Osteoblast (primary cell): ENCODE results near the gene AKAP11. TPM values are rescaled to one million over a fixed set of nuclear protein-coding genes. Genes with fewer than 3 reads are reported as not detected.
A peak's percentile ranks its signal among the peaks of the same experiment; 100 is the strongest.

ENCODE experiments used
- DNase-seq: peaks from one replicate; pipeline ENCODE4 v3.0.0; 2011; ENCODE audit warnings: low spot score, mixed read lengths; ENCODE audit not compliant: insufficient read length; ENCODE audit errors: missing footprints
- H2AFZ ChIP-seq: 2 replicates; pipeline ENCODE4 v1.6.0; 2011; ENCODE audit warnings: mild to moderate bottlenecking, low read length
- H3K27ac ChIP-seq: 2 replicates; pipeline ENCODE4 v1.5.1; 2011; ENCODE audit warnings: mild to moderate bottlenecking, low read depth, low read length, moderate library complexity
- H3K27me3 ChIP-seq: 2 replicates; pipeline ENCODE4 v1.6.0; 2012; ENCODE audit warnings: mild to moderate bottlenecking, control low read depth, inconsistent platforms, low read length, moderate library complexity; ENCODE audit not compliant: insufficient read depth
- H3K36me3 ChIP-seq: 2 replicates; pipeline ENCODE4 v1.5.1; 2011; ENCODE audit warnings: mild to moderate bottlenecking, low read length, control low read depth, moderate library complexity; ENCODE audit not compliant: insufficient read depth
- H3K4me1 ChIP-seq: 2 replicates; pipeline ENCODE4 v1.5.1; 2011; ENCODE audit warnings: mild to moderate bottlenecking, low read length, control low read depth, moderate library complexity; ENCODE audit not compliant: insufficient read depth
- H3K4me2 ChIP-seq: 2 replicates; pipeline ENCODE4 v1.6.0; 2011; ENCODE audit warnings: mild to moderate bottlenecking, low read length; ENCODE audit not compliant: insufficient read depth
- H3K4me3 ChIP-seq: fragments of 200-600 bp; sonication (generic); 3 replicates; pipeline ENCODE4 v1.5.1; 2012; ENCODE audit warnings: mild to moderate bottlenecking, low read length, inconsistent platforms; ENCODE audit not compliant: insufficient read depth
- H3K79me2 ChIP-seq: 2 replicates; pipeline ENCODE4 v1.6.0; 2012; ENCODE audit warnings: mild to moderate bottlenecking, low read length, control low read depth, inconsistent platforms; ENCODE audit not compliant: insufficient read depth
- H3K9me3 ChIP-seq: 2 replicates; pipeline ENCODE4 v1.5.1; 2011; ENCODE audit warnings: low read depth, low read length, control low read depth
- H4K20me1 ChIP-seq: 2 replicates; pipeline ENCODE4 v1.6.0; 2012; ENCODE audit warnings: mild to moderate bottlenecking, low read length, control low read depth; ENCODE audit not compliant: insufficient read depth
- total RNA-seq: library from RNA; depleted of rRNA; stranded (reverse); fragments of >200 nt; gene quantifications from 2 replicates; pipeline ENCODE4 v1.2.3, GENCODE V29; 2012
- TF ChIP-seq, protein P1 (sequence below): IDR thresholded peaks from 2 replicates; pipeline ENCODE4 v1.5.1; 2011; ENCODE audit warnings: mild to moderate bottlenecking, low read depth, low read length, moderate library complexity; ENCODE audit errors: extremely low read depth

AKAP11 gene
- total RNA-seq, 1 donor, result 29.3 TPM

DNA sequence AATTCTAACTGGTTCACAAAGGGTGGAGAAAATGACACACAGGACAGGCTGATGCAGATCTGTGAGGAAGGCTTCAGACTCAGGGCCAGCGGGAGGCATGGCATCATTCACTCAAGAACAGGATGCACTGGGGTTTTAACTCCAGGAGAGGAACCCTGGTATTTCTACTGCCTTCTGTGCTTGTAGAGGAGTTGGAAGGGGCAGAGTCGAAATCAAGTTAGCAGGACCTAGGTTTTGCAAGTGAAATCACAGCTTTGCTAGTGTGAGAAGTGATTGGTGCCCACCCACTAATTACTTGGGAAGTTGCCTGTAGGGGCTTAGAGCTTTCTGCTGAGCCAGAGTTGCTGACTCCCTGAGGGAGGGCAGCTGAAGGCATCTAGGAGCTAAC is 92.7 kb downstream of the AKAP11 start:
- Histone ChIP-seq H4K20me1 (no peaks in the 10 kb centered on the region), H3K79me2 (no peaks in the 10 kb centered on the region), H3K27ac (no peak overlapping the region), H3K9me3 (no peaks in the 10 kb centered on the region), H2AFZ (no peak overlapping the region), H3K36me3 (no peaks in the 10 kb centered on the region), H3K4me1 (peaks cover 3% of the 10 kb centered on the region), H3K4me2 (no peak overlapping the region), H3K27me3 (no peaks in the 10 kb centered on the region), H3K4me3 (no peak overlapping the region)
- peak; percentile 63 for DNase-seq
- TF ChIP-seq, protein P1, sequence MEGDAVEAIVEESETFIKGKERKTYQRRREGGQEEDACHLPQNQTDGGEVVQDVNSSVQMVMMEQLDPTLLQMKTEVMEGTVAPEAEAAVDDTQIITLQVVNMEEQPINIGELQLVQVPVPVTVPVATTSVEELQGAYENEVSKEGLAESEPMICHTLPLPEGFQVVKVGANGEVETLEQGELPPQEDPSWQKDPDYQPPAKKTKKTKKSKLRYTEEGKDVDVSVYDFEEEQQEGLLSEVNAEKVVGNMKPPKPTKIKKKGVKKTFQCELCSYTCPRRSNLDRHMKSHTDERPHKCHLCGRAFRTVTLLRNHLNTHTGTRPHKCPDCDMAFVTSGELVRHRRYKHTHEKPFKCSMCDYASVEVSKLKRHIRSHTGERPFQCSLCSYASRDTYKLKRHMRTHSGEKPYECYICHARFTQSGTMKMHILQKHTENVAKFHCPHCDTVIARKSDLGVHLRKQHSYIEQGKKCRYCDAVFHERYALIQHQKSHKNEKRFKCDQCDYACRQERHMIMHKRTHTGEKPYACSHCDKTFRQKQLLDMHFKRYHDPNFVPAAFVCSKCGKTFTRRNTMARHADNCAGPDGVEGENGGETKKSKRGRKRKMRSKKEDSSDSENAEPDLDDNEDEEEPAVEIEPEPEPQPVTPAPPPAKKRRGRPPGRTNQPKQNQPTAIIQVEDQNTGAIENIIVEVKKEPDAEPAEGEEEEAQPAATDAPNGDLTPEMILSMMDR, result no peak

DNA sequence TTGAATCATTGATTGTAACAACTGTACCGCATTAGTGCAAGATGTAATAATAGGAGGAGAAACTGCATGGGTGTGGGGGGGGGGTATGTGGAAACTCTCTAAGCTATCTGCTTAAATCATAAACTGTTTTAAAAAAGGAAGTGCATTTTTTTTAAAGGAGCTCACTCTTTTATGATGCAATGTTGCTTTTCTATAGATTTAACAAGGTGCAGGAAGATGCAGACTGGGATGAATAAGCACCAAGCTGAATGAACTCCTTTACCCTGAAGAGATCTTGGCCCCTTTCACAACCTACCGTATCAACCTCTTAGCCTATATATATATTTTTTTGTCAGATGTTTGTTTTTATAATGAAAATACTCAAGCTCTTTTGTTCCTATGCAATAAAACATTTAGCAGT is 95.9 kb downstream of the AKAP11 start:
- Histone ChIP-seq H3K27me3 (no peaks in the 10 kb centered on the region), H3K36me3 (no peaks in the 10 kb centered on the region), H4K20me1 (no peaks in the 10 kb centered on the region), H3K4me3 (no peak overlapping the region), H2AFZ (no peak overlapping the region), H3K79me2 (no peaks in the 10 kb centered on the region), H3K9me3 (no peaks in the 10 kb centered on the region), H3K4me2 (no peak overlapping the region), H3K27ac (no peak overlapping the region), H3K4me1 (peaks cover 3% of the 10 kb centered on the region)
- TF ChIP-seq, protein P1, result no peak
- DNase-seq, result no peak

DNA sequence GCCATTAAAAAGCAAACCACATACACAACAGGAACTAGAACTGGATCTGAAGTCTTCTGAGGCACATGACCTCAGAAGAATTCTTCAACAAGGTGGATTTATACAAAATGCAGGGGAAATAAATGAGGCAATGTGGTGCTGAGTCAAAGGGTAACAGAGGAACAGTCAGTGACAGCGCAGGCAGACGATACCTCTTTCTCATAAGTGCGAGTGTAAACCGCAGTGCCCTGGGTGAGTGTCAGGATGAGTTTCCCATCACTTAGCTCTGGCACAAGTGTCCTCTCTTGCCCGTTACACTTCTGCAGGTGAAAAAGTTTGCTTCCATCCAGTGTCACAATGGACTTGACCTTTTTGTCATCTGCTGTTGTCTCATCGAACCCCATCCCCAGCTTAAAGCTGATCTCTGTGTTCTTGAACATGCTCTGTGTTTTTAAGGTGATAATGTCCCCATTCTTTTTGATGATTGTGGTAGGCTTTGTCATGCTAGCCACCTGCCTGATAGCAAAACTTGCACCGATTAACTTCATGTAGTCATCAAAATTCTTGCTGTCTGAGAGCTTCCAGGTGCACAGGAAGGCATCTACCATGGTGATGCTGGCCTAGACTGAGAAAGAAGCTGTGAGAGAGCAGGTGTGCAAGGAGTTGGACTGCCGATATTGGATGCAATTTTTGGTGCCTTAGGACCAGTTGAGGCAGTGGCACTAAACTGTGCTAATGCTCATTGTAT is 97.3 kb downstream of the AKAP11 start:
- Histone ChIP-seq H3K4me2 (no peak overlapping the region), H3K27ac (no peak overlapping the region), H3K4me3 (no peak overlapping the region), H3K36me3 (no peaks in the 10 kb centered on the region), H3K27me3 (no peaks in the 10 kb centered on the region), H3K9me3 (no peaks in the 10 kb centered on the region), H3K79me2 (no peaks in the 10 kb centered on the region), H2AFZ (no peak overlapping the region), H4K20me1 (no peaks in the 10 kb centered on the region), H3K4me1 (peaks cover 3% of the 10 kb centered on the region)
- TF ChIP-seq, protein P1, result no peak
- no peak for DNase-seq

DNA sequence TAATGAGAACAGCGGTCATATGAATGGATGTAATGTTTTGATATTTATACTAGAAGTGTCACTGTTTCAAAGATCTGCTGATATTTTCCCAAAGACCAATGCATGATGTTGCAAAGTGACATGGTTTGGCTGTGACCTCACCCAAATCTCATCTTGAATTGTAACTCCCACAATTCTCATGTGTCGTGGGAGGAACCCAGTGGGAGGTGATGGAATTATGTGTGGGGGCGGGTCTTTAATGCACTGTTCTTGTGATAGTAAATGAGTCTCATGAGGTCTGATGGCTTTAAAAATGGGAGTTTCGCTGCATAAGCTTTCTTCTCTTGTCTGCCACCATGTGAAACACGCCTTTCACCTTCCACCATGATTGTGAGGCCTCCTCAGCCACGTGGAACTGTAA is 98.3 kb downstream of the AKAP11 start:
- Histone ChIP-seq H3K4me3 (no peak overlapping the region), H4K20me1 (no peaks in the 10 kb centered on the region), H3K27me3 (no peaks in the 10 kb centered on the region), H3K4me1 (no peaks in the 10 kb centered on the region), H2AFZ (no peak overlapping the region), H3K9me3 (no peaks in the 10 kb centered on the region), H3K79me2 (no peaks in the 10 kb centered on the region), H3K36me3 (no peaks in the 10 kb centered on the region), H3K4me2 (no peak overlapping the region), H3K27ac (no peak overlapping the region)
- TF ChIP-seq, protein P1, result no peak
- no peak for DNase-seq

Other genes starting within 250 kb of the AKAP11 start
- gene DGKH, start 223.5 kb upstream of the AKAP11 start, total RNA-seq, result 8.7 and 11.8 TPM in 2 replicates